GM21360 (cell line): Measurements from ENCODE around the gene TTI1.

Experiments
- ATAC-seq: cut with Tn5 transposase; IDR thresholded peaks from one replicate; pipeline ENCODE4 v1.9.1; 2021; ENCODE audit warnings: mild to moderate bottlenecking, moderate library complexity; ENCODE audit not compliant: unreplicated experiment

TTI1 gene

DNA sequence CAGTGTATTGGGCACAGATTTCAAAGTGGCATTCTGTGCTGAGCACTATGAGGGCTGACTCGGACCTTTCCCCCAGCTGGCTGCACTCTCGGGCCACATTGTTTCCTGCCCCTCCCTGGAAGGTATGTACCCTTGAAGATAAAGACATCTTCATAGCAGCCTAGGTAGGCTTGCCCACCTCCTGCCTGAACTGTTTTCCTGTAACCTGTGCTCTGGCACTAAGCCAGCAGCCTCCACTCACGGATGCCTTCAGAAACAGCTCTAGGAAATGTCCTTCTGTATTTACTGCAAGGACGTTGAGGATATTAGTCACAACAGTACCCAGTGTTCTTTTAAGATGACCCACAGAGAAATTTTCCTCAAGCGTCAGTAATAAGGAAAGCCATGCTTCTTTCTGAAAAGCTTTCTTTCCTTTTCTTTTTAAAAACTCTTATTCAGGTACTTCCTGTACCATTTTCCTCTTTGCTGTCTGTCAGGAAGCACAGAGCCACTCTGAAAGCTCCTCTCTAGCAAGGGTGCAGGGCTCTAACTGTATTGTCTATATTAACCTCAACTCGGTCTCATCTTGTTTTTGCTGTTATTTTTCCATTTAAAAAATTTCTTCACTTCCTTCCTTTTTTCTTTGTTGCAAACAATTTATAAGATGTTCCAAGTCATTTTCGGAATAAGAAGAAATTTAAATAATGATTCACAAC, 43.5 kb downstream of the TTI1 start:
- no peak for ATAC-seq

DNA sequence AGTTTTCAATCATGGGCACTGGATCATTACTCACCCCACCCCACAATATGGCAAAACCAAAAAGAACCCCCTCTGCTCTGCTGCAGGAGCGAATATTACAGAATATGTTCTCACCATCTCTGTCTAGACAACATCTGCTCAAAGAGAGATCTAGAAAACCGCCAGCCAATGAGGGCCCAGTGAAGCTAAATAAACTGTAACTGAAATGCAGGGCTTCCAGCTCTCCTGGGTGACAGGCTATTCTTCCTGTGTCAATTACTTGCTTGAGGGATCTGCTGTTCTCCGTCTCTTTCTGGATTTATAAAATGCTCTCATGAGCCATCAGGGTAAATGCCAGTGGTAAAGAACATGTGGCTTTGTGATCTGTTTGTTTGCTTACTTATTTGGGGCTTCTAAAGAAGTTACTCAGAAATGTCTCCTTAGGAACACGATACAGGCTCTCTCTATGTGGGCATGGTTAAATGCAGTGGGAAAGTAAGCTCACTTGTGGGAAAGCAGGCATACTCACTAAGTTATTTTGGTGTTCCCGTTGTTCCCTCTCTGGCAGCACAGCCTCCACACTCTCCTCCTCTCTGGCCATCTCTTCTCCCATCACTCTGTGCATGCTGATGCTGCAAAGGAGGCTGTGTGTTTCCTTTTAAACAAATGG, 44.8 kb downstream of the TTI1 start:
- no peak for ATAC-seq

DNA sequence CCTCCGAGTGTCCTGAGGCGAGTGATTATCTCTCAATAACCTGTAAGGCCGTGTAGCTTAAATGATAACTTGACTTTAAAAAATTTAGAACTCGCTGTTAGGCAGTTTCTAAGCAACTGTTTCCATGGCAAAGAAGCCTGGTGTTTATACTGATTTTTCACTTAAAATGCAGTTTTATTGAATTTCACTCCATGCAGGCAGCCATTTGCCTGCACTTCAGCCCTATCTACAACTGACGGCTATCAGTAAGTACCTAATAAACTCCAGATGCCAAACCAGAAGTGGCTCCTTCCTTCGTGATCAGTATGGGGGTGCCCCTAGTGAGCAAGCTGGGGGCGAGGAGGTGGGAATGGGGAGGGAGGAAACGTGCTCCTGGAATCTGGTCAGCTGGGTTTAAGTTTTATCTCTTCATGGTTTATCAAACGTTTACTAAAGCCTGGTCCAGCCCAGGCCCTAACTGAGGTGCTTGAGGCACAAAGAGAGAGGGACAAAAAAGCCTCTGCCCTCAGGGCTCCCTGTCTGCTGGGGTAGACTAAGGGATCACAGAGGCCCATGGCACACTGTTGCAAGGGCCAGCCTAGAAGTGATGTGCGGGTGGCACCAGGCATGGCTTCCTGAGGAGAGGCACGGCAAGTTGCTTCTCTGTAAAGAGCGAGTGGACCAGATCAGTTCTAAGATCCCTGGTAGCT, 45.5 kb downstream of the TTI1 start:
- no peak for ATAC-seq

DNA sequence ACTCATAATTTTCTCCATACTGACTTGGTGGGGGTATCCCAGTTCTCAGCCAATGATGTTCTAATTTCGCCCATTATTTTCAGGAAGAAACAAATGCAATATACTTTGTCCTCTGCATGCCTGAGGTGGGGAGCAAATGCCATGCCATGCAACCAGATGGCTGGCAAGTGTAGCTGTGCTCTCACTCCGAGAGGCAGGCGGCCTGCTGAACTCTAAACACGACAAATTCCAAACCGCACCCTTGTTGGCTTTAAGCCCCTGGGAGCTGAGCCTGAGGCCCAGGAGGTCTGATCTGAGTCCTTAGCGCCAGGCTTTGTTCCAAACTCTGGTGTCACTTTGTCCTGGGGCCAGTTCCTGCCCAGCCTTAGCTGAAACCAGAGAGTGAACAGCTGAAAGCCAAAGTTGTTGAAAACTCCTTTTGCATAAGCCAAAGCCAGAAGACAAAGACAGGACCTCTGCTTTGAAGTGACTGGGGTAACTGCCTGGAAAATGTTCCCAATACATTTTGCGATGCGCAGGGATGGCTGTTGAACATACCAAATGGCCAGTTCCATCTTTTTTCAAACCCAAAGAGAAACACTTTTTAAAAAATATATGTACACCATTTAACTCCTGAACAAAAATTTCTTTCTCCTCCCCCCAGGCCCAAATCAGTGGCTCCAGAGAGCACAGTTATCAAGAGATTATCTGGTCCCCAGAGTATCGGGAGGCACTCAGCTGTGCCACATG, 46.2 kb downstream of the TTI1 start:
- no peak for ATAC-seq

DNA sequence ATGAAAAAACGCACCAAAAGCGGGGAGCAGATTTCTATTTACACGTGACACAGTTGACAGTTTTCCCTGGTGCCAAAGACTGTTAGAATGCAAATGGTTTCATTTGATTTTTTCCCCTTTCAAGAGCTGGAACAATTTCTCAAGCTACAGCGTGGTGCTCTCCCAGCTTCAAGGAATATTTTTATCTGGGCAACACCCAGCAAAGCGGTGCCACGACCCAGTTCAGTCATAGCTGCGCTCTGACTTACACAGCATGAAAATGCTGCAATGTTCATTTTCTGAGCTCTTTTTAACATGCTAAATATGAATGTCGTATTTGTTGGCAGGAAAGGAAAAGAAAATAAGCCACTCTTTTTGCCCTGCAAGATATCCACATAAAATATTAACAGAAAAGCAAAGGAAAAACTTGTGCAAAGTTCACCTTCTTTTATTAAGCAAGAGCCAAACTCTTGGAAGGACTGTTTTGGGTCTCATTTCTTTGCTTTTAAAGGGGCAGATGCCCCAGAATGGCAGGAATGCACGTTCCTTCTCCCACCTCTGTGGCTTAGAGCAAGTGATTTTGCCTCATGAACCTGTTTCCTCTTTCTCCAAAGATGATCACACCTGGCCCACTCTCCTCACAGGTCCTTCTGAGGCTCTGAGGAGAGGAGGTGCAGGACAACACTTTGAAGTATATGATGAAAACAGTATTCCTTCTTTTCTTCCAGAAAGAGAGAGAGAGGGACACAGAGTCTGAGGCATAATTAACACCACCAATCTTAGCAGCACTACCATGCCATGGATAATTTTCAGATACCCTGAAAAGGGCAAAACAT, 47.0 kb downstream of the TTI1 start:
- ATAC-seq: no peak

DNA sequence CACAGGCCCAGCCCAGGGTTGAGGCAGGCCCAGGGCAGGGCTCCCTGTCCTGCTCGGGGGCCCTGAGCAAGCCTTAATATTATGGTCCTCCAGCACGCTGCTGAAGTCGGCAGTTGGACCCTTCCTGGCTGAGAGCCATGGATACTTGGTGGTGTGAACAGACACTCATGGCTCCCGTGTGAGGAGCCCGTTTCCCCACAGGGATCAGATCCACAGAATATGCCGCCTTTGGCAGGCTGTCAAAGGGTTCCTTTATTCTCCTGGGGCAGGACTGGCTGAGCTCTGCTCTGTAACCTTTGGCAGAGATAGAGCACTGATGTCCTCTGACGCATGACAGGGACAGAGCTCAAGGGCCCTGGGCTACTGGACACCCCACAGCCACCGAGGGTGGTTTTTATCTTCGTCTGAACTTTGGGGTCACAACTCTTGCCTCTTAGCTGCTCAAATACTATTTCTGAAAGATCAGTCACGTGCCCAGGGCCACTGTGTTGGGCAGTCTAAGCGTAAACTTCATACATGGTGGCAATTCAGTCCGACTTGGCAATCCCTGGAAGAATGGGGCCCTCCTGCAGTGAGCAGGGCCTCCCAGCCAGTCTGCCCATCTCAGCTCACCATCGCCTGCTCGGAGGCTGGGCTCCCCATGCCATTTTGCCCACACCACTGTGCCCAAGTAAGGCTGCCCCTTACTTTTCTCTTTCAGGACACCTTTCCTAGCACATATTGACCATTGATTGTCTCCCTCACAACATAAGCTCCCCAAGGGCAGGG, 49.1 kb downstream of the TTI1 start:
- ATAC-seq: no peak

DNA sequence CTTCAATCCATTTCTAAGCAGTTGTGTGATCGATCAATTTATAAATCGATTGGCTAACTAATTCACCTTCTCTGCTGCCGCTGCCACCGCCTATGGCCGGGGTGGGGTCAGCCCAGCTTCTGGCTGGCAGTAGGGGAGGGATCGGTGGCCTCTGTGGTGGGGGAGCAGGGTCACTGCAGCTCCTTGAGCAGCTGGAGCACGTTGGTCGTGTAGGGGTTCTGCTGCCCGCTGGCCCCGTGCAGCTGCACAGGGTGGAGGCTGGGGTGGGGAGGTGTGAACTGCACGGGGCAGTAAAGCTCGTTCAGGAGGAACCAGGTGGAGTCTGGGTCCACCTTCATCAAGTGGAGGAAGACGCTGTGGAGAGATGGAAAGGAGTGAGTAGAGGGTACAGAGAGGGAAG, 50.0 kb downstream of the TTI1 start:
- ATAC-seq: no peak

DNA sequence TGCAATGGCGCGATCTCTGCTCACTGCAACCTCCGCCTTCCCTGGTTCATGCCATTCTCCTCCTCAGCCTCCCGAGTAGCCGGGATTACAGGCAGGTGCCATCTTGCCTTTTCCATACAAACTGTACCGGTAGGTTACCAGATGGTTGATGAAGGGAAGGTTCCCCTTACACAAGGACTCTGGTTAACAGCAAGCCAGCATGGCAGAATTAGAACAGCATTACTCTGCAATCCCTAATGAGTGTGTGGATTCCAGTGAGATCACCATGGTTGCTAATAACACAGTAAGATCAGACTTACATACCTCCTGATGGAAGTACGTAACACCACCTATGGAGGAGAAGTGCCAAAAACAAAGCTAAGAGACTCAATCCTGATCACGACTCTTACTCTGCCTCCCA, 51.7 kb downstream of the TTI1 start:
- no peak for ATAC-seq

DNA sequence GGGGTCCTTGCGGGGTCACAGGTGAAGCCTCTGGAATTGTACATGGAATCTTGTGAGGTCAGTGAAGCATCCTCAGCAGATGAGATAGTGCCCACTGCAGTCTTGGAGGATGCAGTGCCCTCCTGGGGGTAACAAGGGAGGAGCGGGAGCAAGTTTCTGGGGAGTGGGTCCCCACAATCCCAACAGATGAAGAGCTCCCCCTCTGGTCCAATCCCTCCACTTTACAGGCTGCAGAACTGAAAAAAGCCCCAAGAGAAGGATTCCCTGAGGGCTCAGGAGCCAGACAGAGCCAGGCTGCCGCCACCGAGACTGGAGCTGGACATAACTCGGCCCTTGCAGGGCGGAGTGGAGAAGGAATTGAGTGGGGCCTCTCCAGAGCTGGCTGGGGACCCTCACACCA, 52.4 kb downstream of the TTI1 start:
- no peak for ATAC-seq

DNA sequence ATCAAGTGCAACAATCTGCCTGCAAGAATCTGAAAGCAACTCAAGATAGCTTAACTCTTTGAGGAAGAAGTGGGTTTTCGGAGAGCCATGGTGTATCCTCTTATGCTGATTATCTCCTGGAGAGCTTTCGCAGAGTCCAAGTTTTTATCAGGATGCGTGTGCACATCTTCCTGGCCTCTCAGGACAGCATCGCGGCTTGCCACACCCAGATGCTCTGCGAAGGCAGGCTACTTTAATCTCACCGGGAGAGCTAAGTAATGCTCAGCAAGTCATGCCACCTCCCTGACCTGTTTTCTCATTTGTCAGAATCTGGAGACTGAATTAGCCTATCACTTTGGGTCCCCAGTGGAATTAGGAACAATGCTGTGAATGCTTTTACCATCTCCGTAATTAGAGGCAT, 52.9 kb downstream of the TTI1 start:
- no peak for ATAC-seq

DNA sequence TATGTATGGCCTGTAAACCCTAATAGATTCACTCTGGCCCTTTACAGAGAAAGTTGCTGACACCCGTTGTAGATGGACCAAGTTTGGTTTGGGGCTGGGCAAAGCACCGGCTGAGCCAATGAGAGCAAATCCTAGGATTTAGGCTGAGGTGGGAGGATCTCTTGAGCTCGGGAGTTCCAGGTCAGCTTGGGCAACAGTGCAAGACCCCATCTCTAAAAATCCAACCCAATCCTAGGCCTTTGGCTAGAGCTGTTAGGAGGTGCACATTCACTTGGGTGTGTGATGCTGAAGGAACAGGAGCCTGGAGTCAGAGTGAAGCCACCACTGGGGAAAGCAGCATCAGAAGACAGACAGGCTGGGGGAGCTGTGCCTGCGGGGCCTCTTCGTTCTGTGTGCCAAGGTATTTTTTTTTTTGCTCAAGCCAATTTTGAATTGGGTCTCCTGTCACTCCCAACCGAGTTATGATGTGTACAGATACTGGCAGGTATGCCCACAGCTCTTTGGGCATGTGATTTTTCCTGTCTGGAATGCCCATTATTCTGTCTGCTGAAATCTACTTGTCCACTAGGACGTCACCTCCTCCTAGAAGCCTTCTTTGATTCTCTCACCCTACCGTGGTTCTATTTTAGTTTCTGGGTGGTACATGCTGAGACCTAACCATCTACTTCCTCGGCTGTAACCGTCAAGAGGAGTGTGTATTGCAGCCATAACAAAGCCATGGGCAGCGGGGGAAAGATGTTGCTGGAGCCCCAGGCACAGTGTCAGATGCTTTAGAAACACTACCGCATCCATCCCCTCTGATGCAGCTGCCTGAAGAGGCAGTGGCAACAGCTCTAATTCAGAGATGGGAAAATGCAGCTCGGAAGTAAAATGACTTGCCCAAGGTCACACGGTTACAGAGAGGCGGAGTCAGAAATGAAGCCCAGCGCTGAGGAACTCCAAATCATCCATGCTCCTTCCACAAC, 54.0 kb downstream of the TTI1 start:
- no peak for ATAC-seq

DNA sequence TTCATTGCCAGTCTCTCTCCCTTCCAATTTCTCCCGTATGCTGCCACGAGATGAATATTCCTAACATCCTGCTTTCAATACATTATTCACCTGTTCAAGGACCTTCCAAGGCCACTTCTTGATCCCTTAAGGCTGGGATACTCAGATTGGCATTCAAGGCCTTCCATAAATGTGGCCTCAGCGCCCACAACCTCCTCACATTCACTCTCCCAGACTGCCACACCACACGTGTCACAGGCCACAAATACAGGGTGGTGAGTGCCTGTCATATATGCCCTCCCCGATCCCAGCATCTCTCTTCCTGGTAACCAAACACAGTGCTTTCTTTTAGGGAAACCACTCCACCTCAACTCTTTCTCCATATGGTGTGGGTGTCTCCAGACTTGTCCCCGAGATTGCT, 55.5 kb downstream of the TTI1 start:
- ATAC-seq: no peak

DNA sequence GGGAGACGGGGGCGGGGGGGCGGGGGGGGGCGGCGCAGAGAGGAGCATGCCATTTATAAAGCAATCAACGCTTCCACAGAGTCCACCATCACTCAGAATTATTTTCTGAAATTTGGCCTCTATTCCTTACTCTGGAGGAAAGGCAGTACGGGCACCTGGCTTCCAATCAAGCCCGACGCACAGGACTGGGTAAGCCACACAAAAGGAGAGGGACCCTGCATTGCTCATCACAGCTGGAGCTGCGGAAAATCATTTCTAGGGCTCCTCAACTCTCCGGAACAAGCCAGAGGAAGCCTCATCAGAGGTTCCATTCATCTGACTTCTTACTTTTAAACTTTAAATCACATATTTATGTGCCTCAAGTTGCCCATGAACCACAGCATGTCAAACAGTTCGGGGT, 55.9 kb downstream of the TTI1 start:
- ATAC-seq: no peak

DNA sequence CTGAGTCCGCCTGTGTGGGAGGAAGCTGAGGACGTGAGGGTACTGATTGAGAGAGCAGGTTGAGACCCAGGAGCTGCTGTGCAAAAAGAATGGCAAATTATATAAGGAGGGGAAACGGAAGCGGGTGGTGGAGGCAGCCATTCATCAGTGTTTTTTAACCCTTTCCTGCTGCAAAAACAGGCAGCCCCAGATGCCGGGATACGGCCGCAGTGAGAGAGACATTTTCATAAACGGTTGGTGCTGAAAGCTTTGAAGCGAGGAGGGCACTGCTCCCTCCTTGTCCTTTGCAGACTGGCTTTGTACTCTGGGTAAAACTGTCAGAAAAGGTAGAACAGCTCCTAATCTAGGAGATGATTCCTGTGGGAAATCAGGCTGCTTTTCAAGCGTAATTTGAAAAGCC, 56.4 kb downstream of the TTI1 start:
- ATAC-seq: no peak

DNA sequence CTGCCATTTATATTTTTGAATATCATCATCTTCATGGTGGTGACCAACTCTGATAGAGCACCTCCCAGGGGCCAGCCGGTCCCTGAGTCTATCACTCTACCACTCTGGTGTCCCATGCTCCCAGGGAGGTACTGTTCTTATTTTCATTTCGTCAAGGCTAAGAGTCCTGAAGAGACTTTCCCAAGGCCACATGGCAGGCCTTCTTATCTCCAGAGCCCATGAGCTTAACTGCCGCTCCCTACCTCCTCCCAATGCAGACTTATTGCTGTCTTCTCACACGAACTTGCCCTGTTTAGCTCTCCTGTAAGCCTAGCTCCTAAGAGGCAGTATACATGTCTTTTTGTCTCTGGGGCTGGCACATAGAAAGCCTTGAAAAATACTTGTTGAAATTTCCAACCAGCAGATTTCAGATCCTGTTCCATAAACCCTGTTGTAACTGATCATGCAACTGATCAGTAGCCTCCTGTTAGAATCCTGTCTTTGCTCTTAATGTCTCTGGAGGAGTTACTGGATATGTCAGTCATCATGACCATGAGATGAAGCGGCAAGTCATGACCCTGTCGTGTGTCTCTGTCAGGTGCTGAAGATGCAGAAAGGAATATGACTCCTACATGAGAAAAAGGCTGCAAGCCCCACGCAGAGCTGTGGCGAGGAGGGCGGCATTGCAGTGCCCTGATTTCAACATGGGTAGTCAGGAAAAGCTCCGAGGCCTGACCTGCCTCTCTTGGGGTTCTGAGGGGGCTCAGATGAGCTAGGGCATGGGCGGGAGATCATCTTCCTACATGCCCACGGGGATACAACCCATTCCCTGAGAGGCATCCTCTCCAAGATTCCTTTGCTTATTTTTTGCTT, 60.0 kb downstream of the TTI1 start:
- no peak for ATAC-seq

DNA sequence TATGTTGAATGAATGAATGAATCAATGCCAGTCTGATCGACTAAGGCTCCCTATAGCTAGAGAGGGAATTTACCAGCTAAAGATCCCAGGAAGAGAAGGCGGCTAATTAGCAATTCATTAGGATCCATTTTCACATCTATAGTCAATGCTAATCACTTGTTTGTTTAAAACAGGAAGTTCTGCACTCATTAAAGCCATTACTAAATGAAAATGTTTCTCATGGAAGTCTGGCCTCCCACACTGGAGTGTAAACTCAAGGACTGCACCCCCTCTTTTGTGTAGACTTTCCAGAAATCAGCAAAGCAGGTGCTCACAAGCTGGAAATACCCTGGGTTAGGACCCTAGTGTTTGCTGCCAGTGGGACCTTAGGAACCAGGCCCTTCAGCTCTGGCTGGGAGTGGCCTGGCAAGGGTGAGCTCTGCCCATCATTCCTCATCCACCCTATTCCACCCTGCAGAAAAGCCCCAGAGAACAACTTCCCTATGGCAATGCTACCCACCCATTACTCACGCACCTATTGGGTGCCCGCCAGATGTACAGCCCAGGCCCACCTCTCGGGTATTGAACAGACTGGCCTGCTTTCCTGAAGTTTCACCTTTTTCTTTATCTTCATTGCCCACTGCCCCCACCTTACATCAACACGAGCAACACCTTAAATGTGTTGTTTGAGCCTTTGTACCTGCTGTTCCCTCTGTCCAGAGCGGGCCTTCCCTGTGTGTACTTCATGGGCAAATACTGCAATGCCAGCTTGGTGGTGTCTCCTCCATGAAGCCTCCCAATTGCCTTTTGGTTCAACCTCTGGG, 60.8 kb downstream of the TTI1 start:
- no peak for ATAC-seq

DNA sequence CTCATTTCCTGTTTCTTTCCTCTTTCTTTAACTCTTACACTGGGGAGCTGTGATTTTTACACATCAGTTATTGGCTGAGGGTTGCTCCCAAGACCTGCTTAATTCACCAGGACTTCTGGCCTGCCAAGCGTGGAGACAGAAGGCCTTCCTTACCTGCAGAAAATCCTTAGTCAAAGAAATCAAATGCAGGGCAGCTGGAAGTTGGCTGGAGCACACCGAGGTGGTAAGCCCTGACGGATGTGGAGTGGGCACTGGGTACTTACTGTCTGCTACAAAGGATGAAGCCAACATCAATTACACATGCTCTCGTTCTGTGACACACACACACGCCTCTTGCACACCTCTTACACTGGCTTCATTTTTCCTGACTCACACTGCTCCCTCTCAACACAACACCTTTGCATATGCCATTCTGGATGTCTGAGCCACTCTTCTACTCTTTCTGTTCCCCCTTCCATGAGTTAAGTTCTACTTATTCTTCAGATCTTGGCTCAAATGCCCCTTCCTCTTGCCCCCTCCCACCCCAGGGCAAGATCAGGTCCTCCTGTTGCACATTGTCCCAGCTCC, 61.6 kb downstream of the TTI1 start:
- no peak for ATAC-seq
